Hematopoietic multipotent progenitor cell (in vitro differentiated cells): ENCODE data around the gene SHANK1. TPM values are rescaled to one million over a fixed set of nuclear protein-coding genes. Genes with fewer than 3 reads are reported as not detected.
A peak's percentile ranks its signal among the peaks of the same experiment; 100 is the strongest.

Experiments used
- DNase-seq, 3 donors: peaks; one replicate each; pipeline ENCODE4 v3.0.0-alpha.2; 2011 to 2015; ENCODE audit warnings: low read depth in 2 of 3, low spot score in 2 of 3
- total RNA-seq: library from RNA; depleted of rRNA; stranded (reverse); fragments of >200 nt; gene quantifications from one replicate; pipeline ENCODE4 v1.2.3, GENCODE V29; 2012

SHANK1 gene
- total RNA-seq, 1 donor: 6.2 TPM

DNA sequence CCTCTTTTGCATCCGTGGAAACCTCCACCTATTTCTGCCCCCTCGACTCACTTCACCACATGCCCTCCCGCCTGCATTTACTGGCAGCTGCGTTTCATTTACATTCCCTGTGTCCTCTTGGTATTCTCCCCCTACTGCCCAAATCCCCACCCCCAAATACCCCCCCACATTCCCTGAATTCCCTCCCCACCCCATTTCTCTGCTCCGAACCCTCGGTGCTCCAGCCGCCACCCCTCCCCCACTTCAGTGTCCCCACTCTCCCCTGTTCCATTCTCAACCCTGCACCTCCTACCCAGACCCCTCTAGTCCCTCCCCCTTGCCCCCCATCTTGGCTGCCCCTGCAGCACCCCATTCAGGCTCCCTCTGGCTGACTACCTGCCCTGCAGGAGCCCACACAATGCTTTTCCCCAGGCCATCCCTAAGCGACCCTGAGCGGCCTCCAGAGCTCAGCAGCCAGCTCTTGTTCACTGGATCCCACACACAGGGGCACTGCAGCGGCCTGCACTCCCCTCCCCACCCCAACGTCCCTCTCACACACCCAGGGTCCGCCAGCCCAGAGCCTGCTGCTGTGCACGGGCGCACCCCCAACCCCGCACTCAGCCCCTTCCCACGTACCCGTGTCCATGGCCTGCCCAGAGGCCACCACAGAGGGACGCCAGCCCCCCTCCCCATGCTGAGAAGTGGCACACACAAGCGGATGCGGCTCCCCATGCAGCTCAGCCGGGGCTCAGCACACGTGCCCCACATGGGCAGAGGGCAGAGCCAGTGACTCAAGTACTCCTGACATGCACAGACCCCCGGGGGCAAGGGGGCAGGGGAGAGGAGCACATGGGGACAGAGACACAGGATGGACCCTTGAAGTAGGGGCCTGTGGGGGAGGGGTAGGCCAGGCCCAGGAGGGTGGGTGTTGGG lies 26.3 kb downstream of the SHANK1 start:
- DNase-seq: no peak

DNA sequence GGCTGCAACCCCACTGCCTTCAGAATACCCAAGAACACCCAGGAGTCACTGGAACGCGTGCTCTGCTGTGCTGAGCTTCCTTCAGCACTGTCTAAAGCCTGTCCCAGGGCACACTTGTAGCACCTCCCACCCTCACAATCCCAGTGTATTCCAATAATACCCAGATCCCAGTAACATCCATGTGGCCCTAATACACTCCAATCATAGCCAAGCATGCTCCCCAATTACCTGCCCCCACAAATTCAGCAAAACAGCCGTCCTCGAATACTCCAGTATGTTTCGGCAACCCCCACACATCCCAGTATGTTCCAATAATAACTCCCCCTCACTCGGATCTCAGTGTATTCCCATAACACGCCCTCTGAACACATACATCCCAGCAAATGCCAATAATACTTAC lies 29.2 kb downstream of the SHANK1 start:
- no peak for DNase-seq

DNA sequence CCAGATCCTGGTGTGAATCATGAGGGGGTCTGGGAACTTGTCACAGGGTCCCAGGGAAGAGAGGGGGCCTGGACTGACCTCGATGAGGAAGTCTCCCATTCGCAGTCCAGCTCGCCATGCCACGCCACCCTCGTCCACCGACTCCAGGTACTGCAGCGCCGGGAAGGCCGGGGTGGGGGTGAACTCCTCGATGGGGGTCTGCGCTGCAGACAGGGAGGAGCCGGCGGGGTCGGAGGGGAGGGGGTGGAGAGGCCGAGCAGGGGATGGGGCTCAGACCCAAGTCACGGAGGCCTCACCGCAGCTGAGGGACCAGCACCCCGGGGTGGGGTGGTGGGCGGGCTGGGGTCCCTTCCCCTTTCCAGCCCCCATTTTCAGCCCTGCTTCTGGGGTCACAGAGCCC lies 30.8 kb downstream of the SHANK1 start:
- DNase-seq: no peak

DNA sequence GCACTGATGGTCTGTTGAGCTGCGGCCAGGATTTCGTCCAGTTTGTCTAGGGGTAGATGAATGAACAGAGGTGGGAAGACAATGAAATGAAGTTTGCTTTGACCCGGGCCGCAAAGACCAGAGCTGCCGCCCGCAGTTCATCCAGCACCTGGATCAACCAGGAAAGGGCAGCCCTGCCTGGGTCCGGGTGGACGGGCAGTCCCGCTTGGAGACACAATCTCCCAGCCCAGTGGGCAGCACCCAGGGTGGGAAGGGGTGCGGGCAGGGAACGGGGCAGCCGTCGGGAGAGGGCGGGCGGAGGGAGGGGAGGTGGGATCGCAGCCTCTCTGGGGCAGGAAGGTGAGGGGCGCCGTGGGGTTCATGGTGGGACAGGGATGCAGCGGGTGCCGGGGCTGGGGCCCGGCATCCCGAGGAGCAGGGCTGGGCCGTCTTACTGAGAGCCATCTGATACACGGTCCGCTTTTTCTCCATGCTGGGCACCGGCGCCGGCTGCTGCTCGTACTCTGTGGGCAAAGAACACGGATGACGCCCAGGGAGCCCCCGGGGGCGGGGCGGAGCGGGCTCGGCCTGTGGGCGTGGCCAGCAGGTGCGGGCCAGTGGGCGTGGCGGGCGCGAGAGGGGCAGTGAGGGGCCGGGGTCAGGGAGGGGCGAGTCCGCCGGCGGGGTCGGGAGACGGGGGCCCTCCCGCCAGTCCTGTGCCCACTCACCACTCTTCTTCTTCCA lies 33.1 kb downstream of the SHANK1 start:
- DNase-seq: no peak

DNA sequence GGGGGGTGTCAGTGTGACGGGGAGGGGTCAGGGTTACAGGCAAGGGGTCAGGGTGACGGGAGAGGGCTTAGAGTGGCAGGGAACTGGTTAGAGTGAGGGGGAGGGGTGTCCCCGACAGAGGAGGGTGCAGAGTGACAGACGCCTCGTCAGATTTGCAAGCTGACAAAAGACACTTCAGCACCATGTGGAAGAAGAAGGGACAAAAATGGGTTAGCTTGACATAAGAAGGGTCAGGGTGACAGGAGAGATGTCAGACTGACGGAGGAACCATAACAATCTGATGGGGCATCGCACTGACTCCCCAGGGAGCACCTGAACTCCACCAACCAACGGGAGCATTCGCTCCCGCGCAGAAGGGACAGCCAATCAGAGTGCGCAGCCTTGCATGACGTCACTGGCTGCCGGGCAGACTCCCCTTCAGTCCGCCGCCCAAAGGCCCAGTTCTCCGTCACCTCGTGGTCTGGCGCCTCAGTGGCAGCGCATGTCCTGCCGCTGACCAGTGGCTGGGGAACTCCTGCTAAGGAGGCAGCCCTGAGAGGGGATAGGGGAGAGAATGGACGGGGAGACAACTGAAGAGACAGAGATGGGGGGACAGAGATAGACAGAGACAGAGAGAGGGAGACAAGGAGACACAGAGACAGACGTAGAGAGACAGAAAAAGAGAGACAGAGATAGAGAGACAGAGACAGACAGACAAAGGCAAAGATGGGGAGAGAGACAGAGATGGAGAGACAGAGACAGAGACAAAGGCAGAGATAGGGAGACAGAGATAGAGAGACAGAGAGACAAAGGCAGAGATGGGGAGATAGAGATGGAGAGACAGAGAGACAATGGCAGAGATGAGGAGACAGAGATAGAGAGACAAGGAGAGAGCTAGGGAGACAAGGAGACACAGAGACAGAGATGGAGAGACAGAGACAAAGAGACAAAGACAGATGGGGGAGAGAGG lies 40.2 kb downstream of the SHANK1 start:
- peak; percentile 28 to 79 (median 72) for DNase-seq

DNA sequence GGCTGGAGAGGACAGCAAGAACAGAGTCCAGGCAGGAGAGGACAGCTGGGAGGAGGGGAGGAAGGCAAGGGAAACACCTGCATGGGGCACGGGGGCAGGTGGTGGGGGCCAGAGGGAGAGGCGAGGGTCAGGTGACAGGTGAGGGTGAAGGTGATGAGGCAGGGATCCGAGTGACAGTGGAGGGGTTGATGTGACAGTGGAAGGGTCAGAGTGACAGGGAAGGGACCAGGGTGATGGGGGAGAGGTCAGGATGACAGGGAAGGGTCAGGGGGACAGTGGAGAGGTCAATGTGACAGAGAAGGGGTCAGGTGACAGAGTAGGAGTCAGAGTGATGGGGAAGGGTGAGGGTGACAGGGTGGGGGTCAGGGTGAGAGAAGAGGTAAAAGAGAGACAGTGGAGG lies 41.3 kb downstream of the SHANK1 start:
- no peak for DNase-seq

DNA sequence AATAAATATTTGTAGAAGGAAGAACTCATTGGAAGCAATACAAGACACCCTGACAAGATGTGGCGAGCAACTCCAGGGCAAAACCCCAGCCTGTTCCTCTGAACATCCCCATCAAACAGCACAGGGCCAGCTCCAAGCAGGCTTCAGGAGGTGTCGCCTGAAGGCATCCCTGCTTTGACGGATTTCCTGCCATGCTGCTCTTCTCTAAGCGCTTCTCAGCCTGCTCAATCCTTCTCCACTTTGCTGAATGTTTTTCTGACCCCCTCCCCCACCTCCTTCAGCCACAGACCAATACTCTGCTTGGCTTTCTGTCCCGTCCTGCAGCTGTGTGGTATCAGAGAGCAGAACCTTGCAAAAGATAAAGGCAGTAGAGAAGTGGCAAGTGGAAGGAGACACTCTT lies 42.0 kb downstream of the SHANK1 start:
- no peak for DNase-seq

DNA sequence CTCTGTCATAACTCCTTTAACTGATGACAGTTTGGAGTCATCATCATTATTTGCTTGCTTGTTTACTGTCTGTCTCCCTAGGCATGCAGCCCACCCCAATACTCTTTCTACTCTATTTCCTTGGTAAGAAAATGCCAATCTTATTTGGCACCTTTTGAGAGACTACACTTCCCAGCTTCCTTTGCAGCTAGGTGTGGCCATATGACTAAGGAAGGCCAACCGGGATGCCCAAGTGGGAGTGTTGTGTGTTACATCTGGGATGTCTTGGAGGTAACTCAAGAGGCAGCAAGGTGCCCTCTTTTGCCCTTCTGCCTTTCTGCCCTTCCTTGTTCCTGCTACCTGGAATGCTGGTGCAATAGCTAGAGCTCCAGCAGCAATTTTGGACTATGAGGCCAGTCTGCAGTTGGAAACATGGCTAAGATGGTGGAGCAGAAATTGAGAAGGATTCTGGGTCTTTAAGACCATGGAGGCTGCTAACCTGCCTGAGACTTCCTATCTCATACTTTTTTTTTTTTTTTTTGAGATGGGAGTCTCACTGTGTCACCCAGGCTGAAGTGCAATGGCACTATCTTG lies 42.9 kb downstream of the SHANK1 start:
- DNase-seq: no peak

DNA sequence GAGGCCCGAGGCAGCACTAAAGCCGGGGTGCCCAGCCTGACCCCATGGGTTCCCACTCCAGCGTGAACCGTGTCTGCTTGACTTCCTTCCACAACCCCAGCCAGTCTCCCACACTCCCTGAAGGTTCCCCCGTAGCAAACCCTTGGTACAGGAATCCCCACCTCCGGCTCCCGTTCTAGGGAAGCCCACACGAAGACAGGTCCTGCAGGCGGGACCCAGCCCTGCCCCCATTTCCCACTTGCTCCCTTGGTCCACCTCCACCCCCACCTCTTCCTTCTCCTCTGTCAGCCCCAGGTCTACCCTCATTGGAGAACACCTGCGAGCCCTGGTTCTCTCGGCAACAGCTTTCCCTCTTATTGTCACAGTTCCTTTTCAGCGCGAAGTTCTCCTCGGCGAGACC lies 46.5 kb downstream of the SHANK1 start:
- no peak for DNase-seq

DNA sequence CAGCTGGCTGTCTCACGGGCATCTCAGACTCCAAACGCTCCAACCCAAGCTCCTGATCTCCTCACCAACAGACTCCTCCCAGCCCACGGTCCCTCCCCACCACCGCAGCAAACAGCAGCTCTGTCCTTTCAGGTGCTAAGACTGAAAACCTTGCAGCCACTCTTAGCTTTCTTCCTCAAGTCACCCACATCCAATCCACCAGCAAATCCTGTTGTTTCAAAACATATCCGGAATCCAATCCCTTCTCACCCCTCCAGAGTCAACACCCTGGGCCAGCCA lies 49.6 kb downstream of the SHANK1 start:
- no peak for DNase-seq

DNA sequence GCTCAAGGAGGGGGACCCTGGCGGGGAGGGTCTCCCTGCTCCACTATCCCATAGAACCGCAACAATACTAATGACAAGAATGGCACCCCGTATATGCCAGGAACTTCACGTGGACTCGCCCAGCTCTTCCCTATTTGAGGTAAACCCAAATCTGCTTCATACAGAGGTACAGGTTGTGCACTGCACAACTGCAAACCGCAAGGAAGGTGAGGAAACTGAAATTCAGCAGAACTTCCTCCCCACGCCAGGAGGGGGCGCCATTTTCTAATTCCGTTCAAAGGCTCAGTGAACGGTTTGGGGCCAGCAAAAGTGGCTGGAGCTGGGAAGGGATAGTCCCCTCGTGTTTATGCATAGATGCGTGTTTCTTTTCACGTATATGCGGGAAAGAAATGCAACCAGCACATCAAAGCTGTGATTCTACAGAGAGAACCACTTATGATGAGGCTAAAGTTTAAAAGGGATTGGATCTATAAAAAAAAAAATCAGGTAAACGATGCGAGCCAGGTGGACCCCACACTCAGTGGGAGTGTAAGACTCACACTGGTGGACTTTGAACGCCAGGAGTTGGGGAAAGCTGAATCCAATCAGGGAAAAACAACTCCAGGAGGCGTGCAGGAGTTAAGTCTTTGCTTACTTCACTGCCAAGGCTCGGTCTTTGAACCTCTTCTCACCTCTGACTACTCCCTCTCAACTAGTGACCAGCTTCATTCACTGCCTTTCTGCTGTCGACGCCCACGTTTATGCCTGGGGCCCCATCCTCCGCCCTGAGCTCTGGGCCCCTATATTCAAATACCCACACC lies 50.1 kb downstream of the SHANK1 start:
- DNase-seq: peak in 2 of 3 donors; percentile 26 to 57

DNA sequence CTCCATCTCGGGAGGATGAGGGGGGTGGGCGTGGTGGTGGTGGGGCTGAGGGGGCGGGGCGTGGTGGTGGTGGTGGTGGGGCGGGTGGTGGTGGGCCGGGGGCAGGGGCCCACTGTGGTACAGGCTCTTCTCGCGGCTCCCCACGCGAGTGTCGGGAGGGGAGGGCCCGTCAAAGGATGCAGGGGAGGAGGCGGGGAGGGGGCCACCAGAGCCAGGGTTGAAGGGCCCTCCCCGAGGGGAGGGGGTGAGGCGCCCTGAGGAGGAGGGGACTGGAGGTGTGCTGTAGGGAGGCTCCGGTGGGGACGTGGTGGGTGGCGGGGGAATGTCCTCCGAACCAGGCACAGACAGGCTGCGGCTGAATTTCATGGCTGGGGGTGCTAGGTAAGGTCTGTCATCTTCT lies 50.7 kb downstream of the SHANK1 start:
- no peak for DNase-seq

DNA sequence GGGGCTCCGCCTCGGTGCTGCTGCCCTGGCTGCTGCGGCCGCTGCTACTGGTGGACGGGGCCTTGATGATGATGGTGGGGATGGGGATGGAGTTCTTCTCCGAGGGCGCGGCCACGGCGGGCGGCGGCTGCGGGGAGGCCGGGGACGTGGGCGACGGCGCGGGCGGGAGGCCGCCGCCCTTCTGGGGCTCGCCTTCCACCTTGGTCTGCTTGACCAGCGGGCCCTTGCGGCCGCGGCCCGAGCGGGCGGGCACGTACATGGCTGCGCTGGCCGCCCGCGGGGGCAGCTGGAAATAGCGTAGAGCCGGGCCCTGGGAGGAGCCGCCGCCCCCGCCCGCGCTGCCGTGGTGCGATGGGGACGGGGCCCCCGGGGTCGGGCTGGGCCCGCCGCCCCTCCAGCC lies 51.2 kb downstream of the SHANK1 start:
- DNase-seq: no peak

DNA sequence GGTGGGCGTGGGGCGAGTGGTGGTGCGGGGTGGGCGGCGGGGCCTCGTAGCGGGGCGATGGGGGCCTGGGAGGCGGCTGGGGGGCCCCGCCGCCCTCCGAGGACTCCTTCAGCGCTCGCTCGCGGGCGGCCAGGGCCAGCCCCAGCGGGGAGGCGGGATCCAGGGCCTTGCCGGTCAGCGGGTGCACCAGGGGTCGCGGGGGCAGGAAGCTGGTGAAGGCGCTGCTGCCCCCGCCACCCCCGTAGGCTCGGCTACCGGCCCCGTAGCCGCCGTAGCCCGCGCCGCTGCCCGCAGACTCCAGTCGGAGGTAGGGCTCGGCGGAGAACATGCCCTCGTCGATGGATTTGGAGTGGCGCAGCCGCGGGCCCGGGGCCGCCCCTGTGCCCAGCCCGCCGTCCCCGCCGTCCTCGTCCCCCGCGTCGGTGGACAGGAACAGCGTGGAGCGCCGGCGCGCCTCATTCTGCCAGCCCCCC lies 51.8 kb downstream of the SHANK1 start:
- no peak for DNase-seq

DNA sequence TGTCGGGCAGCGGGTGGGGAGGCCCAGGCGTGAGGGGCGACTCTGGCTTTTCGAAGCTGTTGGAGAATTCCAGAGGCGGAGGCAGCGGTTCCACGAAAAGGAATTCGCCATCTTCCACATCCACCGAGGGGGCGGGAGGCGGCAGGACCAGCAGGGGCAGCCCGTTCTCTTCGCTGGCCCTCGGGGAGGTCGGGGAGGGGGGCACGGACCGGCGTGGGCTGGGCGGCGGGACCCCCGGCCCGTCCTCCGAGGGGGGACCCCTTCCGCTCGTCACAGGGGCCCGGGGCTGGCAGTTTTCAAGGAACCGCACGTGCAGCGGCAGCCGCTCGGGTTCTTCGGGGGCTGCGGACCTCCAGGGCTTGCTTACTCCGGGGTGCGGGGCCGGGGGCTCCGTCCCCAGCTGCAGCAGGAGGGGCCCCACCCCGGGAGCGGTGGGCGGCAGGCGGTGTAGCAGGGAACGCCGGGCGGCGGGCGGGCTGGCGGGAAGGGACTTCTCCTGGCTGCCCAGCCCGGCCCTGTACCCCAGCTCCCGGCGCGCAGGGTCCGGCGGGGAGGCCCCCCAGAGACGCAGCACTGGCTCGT lies 52.3 kb downstream of the SHANK1 start:
- DNase-seq: no peak

DNA sequence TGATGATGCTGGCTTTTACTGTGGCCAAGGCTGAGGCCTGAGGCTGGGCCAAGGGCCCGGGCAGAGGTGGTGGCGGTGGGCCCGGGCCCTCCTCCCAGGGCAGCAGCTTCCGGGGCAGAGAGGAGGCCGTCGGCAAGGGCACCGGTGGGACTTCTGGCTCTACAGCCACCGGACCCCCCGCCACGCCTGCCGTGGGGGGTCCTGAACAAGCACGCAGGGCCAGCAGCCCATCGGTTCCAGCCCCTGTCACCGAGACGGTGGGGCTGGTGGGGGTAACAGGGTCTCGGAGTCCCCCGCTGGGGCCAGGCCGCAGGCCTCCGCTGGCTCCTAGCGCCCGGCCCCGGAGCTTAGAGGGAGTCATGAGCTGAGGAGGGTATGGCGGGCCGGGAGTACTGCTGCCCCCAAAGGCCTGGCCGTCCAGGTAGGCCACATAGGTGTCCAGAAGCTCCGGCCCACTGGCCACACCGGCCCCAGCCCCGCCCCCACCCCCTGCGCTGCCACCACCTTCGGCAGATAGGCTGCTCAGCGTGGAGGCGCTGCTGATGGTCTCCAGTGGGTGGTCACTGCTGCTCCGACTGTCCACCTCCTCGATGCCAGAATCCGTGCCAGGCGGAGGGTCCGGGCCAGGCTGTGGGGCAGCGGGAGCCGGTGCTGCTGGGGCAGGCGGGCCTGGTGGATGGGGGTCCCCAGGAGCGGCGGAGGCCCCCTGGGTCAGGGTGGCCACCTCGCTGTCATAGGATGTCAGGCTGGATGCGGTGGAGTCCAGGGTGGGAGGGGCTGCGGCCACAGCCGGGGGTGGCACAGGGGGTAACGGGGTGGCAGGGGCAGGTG lies 53.0 kb downstream of the SHANK1 start:
- no peak for DNase-seq

DNA sequence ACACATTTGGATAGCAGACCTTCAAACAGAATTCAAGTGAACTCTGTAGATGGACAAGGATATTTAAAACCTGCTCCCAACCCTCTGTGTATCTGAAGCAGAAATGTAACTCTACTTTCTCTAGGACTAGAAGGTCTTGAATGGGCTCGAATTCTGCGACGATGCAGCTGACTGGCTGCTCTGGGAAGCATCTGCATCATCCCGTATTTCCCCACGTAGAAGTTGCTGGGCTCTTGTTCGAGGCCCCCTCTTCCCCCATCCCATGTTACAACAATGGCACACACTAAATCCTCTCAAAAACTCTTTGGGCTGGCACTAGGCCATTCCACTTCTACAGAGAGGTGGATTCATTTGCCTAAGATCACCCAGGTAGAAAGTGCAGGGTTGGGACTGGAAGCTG lies 55.4 kb downstream of the SHANK1 start:
- DNase-seq: no peak

DNA sequence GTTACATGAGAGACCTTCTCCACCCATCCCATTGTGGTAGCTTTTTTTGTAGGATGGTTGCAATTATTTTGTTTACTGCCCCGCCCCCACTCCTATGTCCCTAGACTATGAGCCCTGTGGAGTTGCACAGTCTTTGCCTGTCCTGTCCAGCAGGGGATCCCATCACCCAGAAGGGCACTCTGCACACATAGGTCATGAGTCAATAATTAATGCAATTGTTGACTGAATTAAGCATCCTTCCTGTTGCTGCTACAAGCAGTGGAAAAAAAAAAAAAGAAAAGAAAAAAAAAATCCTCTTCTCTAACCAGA lies 56.2 kb downstream of the SHANK1 start:
- DNase-seq: peak in 1 of 3 donors; percentile 26
